H1 (cell line): ENCODE data around the gene SEPTIN7.

Experiments used
- ATF2 ChIP-seq: IDR thresholded peaks from 2 replicates; pipeline ENCODE4 v1.6.1; 2012; ENCODE audit warnings: low read length, inconsistent platforms
- CBX8 ChIP-seq: fragments of 300-800, 300-1000 bp; sonication (generic); IDR thresholded peaks from 2 replicates; pipeline ENCODE4 v1.7.1; 2016; ENCODE audit warnings: low read depth, low read length, borderline replicate concordance
- EP300 ChIP-seq, 2 experiments: IDR thresholded peaks; 1 replicate in 1 of 2; 2 replicates in 1 of 2; pipeline ENCODE4 v1.6.1; 2011 to 2012; ENCODE audit warnings: low read depth in 2 of 2, low read length in 2 of 2, mild to moderate bottlenecking in 2 of 2, borderline replicate concordance in 1 of 2, inconsistent platforms in 1 of 2, moderate library complexity in 1 of 2
- JUN ChIP-seq: IDR thresholded peaks from 2 replicates; pipeline ENCODE4 v1.6.1; 2011; ENCODE audit warnings: low read depth, mild to moderate bottlenecking, improper control_type of control experiment, low read length
- SRF ChIP-seq: IDR thresholded peaks from 2 replicates; pipeline ENCODE4 v1.6.1; 2011; ENCODE audit warnings: mild to moderate bottlenecking, low read depth, low read length, moderate library complexity
- TAF1 ChIP-seq: IDR thresholded peaks from 2 replicates; pipeline ENCODE4 v1.6.1; 2011; ENCODE audit warnings: mild to moderate bottlenecking, low read depth, low read length
- TF ChIP-seq, protein P1 (sequence below): IDR thresholded peaks from 2 replicates; pipeline ENCODE4 v1.6.1; 2012; ENCODE audit warnings: inconsistent platforms
- TF ChIP-seq, protein P2 (sequence below), 3 experiments: IDR thresholded peaks; 1 replicate in 2 of 3; 2 replicates in 1 of 3; pipeline versions ENCODE4 v1.5.1 to v1.6.1; 2011; ENCODE audit warnings: low read length in 3 of 3, mild to moderate bottlenecking in 3 of 3, inconsistent platforms in 2 of 3, low read depth in 1 of 3, moderate library complexity in 1 of 3; ENCODE audit not compliant: insufficient read depth in 1 of 3; ENCODE audit errors: control extremely low read depth in 1 of 3

- TF ChIP-seq JUN = no peak
- TF ChIP-seq, protein P1, sequence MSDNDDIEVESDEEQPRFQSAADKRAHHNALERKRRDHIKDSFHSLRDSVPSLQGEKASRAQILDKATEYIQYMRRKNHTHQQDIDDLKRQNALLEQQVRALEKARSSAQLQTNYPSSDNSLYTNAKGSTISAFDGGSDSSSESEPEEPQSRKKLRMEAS = no peak
- TF ChIP-seq, protein P2, sequence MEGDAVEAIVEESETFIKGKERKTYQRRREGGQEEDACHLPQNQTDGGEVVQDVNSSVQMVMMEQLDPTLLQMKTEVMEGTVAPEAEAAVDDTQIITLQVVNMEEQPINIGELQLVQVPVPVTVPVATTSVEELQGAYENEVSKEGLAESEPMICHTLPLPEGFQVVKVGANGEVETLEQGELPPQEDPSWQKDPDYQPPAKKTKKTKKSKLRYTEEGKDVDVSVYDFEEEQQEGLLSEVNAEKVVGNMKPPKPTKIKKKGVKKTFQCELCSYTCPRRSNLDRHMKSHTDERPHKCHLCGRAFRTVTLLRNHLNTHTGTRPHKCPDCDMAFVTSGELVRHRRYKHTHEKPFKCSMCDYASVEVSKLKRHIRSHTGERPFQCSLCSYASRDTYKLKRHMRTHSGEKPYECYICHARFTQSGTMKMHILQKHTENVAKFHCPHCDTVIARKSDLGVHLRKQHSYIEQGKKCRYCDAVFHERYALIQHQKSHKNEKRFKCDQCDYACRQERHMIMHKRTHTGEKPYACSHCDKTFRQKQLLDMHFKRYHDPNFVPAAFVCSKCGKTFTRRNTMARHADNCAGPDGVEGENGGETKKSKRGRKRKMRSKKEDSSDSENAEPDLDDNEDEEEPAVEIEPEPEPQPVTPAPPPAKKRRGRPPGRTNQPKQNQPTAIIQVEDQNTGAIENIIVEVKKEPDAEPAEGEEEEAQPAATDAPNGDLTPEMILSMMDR (IDR thresholded peaks at IDR 0.05; ENCODE audit: control extremely low read depth in 1 of 3, insufficient read depth in 1 of 3, low read depth in 1 of 3, low read length in 3 of 3) = no peak
- no peak for TF ChIP-seq SRF
- TF ChIP-seq ATF2 = no peak
- no peak for TF ChIP-seq TAF1
- TF ChIP-seq EP300 (IDR thresholded peaks at IDR 0.05; ENCODE audit: borderline replicate concordance in 1 of 2, low read depth in 2 of 2, low read length in 2 of 2) = no peak
- TF ChIP-seq CBX8 = no peak
Measured at GRCh38 chr7:35776686-35777085, 24.2 kb upstream of the SEPTIN7 start.
